ENCODE data around the gene FHOD1. TPM values are rescaled to one million over a fixed set of nuclear protein-coding genes. Genes with fewer than 3 reads are reported as not detected.

FHOD1 gene
- total and polyA plus RNA-seq, 2 donors (not counting 1 experiment from before 2014, with no cell fraction given), result 7.1 to 32.7 TPM

DNA sequence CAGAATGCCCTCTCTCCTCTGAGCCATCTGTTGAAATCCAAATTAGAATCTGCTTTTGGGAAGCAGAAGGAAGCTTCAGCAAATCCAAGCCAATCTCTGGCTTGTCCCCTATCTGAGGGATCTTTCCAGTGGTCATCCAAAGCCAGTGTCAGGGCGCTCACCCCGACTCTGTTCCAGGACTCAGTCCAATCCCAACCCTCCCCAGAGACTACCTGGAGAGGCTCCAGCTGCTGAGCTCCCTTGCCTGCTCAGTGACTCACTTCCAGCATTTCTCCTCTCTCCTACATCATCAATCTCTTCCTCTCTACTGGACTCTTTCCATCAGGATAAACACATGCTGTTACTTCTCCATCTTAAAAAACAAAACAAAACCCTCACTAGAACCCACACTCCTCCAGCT, 65.9 kb downstream of the FHOD1 start:
- Histone ChIP-seq H3K79me2 (ENCODE audit: control insufficient read depth, insufficient read depth, low read length) (peaks cover 9% of the 10 kb centered on the region), H3K9ac (ENCODE audit: insufficient read depth, low read length) (no peak overlapping the region), H4K20me1 (ENCODE audit: control insufficient read depth, extremely low read depth, insufficient read depth, low read length) (no peaks in the 10 kb centered on the region), H3K9me3 (ENCODE audit: control insufficient read depth, insufficient read depth, low read depth, low read length) (no peaks in the 10 kb centered on the region), H3K27me3 (ENCODE audit: control insufficient read depth, insufficient read depth, low read length) (no peaks in the 10 kb centered on the region), H2AFZ (ENCODE audit: low read length) (no peak overlapping the region), H3K4me2 (ENCODE audit: extremely low read depth, insufficient read depth, low read length) (peak overlapping the region; percentile 72), H3K4me1 (ENCODE audit: control insufficient read depth, extremely low read depth, insufficient read depth, low read length) (peaks cover 20% of the 10 kb centered on the region), H3K4me3 (replicated peaks in 1 of 4; ENCODE audit: control extremely low read depth in 1 of 4, insufficient read depth in 1 of 4, low read depth in 3 of 4, low read length in 4 of 4) (peak overlapping the region in 2 of 4 experiments; percentile 42 to 46), H3K36me3 (ENCODE audit: control insufficient read depth, insufficient read depth, low read length) (peaks cover 6% of the 10 kb centered on the region), H3K27ac (ENCODE audit: insufficient read depth, low read length) (peak overlapping the region; percentile 36)
- DNase-seq (ENCODE audit: low read depth in 2 of 2), result peak; percentile 84 to 95
- no peak for TF ChIP-seq EZH2 (IDR thresholded peaks at IDR 0.05; ENCODE audit: low read length, missing control alignments)
- TF ChIP-seq, protein P1, sequence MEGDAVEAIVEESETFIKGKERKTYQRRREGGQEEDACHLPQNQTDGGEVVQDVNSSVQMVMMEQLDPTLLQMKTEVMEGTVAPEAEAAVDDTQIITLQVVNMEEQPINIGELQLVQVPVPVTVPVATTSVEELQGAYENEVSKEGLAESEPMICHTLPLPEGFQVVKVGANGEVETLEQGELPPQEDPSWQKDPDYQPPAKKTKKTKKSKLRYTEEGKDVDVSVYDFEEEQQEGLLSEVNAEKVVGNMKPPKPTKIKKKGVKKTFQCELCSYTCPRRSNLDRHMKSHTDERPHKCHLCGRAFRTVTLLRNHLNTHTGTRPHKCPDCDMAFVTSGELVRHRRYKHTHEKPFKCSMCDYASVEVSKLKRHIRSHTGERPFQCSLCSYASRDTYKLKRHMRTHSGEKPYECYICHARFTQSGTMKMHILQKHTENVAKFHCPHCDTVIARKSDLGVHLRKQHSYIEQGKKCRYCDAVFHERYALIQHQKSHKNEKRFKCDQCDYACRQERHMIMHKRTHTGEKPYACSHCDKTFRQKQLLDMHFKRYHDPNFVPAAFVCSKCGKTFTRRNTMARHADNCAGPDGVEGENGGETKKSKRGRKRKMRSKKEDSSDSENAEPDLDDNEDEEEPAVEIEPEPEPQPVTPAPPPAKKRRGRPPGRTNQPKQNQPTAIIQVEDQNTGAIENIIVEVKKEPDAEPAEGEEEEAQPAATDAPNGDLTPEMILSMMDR (conservative IDR thresholded peaks at IDR 0.05 in 1 of 2, IDR thresholded peaks at IDR 0.05 in 1 of 2; ENCODE audit: low read depth in 1 of 2, low read length in 2 of 2), result no peak

DNA sequence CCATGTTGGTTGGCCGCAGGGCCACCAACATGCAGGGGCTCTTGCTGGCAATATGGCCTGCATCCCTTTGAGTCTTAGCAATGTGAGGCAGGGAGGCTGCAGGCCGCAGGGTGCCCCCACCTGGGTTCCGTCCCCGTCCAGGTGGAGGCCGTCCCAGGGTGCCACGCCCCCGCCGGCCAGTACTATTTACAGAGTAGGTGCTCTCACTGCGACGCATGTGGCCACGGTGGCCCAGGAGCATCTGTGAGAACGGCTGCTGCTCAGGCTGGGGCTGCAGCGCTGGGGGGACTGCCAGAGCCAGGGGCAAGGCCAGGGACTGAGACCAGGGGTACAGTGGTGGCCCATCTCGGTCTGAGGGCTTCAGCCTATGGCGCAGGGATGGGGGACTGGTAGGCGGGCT, 67.1 kb downstream of the FHOD1 start:
- no peaks in the 10 kb centered on the region for H3K9me3 ChIP-seq (ENCODE audit: control insufficient read depth, insufficient read depth, low read depth, low read length)
- TF ChIP-seq, protein P1 (conservative IDR thresholded peaks at IDR 0.05 in 1 of 2, IDR thresholded peaks at IDR 0.05 in 1 of 2; ENCODE audit: low read depth in 1 of 2, low read length in 2 of 2), result no peak
- TF ChIP-seq EZH2 (IDR thresholded peaks at IDR 0.05; ENCODE audit: low read length, missing control alignments), result no peak
- H3K79me2 ChIP-seq (ENCODE audit: control insufficient read depth, insufficient read depth, low read length), result peaks cover 9% of the 10 kb centered on the region

DNA sequence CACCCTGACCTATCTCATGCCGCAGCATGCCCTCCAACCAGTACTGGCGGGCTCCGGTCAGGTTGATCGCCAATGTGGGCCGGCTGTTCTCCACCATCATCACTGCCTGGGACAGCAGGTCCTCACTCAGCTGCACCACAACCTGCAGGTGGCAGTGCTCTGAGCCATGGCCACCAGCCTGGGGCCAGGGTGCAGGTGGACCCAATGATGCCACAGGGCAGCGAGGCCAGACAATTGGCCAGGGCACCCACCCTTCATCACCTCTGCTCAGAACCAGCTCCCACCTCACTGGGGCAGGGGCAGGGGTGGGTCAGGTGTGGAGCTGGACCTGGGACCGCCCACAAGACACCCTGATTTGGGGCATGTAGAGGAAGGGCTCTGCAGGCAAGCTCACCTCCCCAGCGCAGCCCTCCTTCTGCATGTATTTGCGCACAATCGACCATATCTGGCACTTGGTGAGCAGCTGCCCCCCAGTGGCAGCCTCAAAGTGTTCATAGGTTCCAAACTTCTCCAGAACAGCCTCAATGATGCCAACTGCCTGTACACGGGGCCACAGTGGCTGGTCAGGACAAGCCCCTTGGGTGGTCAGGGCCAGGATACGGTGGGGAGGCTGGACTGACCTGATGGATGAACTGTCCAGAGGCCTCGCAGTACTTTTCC, 67.7 kb downstream of the FHOD1 start:
- Histone ChIP-seq H3K27me3 (ENCODE audit: control insufficient read depth, insufficient read depth, low read length) (no peaks in the 10 kb centered on the region), H3K4me2 (ENCODE audit: extremely low read depth, insufficient read depth, low read length) (no peak overlapping the region), H3K4me1 (ENCODE audit: control insufficient read depth, extremely low read depth, insufficient read depth, low read length) (peaks cover 15% of the 10 kb centered on the region), H3K4me3 (replicated peaks in 1 of 4; ENCODE audit: control extremely low read depth in 1 of 4, insufficient read depth in 1 of 4, low read depth in 3 of 4, low read length in 4 of 4) (no peak overlapping the region), H3K27ac (ENCODE audit: insufficient read depth, low read length) (no peak overlapping the region), H3K36me3 (ENCODE audit: control insufficient read depth, insufficient read depth, low read length) (peaks cover 10% of the 10 kb centered on the region), H3K79me2 (ENCODE audit: control insufficient read depth, insufficient read depth, low read length) (peaks cover 9% of the 10 kb centered on the region), H3K9me3 (ENCODE audit: control insufficient read depth, insufficient read depth, low read depth, low read length) (no peaks in the 10 kb centered on the region), H3K9ac (ENCODE audit: insufficient read depth, low read length) (no peak overlapping the region), H2AFZ (ENCODE audit: low read length) (no peak overlapping the region), H4K20me1 (ENCODE audit: control insufficient read depth, extremely low read depth, insufficient read depth, low read length) (no peaks in the 10 kb centered on the region)
- no peak for DNase-seq (ENCODE audit: low read depth in 2 of 2)
- no peak for TF ChIP-seq EZH2 (IDR thresholded peaks at IDR 0.05; ENCODE audit: low read length, missing control alignments)
- TF ChIP-seq, protein P1 (conservative IDR thresholded peaks at IDR 0.05 in 1 of 2, IDR thresholded peaks at IDR 0.05 in 1 of 2; ENCODE audit: low read depth in 1 of 2, low read length in 2 of 2), result peak; percentile 3 to 10

More for the DNA sequence above, 67.1 kb downstream of the FHOD1 start:
- Histone ChIP-seq H3K9ac (ENCODE audit: insufficient read depth, low read length) (no peak overlapping the region), H3K27me3 (ENCODE audit: control insufficient read depth, insufficient read depth, low read length) (no peaks in the 10 kb centered on the region), H2AFZ (ENCODE audit: low read length) (no peak overlapping the region), H4K20me1 (ENCODE audit: control insufficient read depth, extremely low read depth, insufficient read depth, low read length) (no peaks in the 10 kb centered on the region), H3K4me2 (ENCODE audit: extremely low read depth, insufficient read depth, low read length) (no peak overlapping the region), H3K4me3 (replicated peaks in 1 of 4; ENCODE audit: control extremely low read depth in 1 of 4, insufficient read depth in 1 of 4, low read depth in 3 of 4, low read length in 4 of 4) (no peak overlapping the region), H3K27ac (ENCODE audit: insufficient read depth, low read length) (no peak overlapping the region), H3K4me1 (ENCODE audit: control insufficient read depth, extremely low read depth, insufficient read depth, low read length) (peaks cover 18% of the 10 kb centered on the region), H3K36me3 (ENCODE audit: control insufficient read depth, insufficient read depth, low read length) (peaks cover 8% of the 10 kb centered on the region)
- no peak for DNase-seq (ENCODE audit: low read depth in 2 of 2)

Other genes starting within 250 kb of the FHOD1 start
- gene CBFB, start 218.3 kb downstream of the FHOD1 start, total RNA-seq, result 51.7 and 63.7 TPM in 2 replicates
- gene CBFB, start 218.3 kb downstream of the FHOD1 start, polyA plus RNA-seq, result 64.1 and 100 TPM in 2 replicates
- gene PHAF1, start 137.5 kb downstream of the FHOD1 start, total RNA-seq, result 15.2 and 18.3 TPM in 2 replicates
- gene PHAF1, start 137.5 kb downstream of the FHOD1 start, polyA plus RNA-seq, result 21.5 and 23.0 TPM in 2 replicates
- gene B3GNT9, start 96.5 kb downstream of the FHOD1 start, total RNA-seq, result 29.3 and 34.7 TPM in 2 replicates
- 23.2 and 29.6 TPM in 2 replicates for gene B3GNT9, start 96.5 kb downstream of the FHOD1 start, polyA plus RNA-seq
- gene TRADD, start 87.6 kb downstream of the FHOD1 start, total RNA-seq, result 18.0 and 20.8 TPM in 2 replicates
- gene TRADD, start 87.6 kb downstream of the FHOD1 start, polyA plus RNA-seq, result 5.8 and 7.6 TPM in 2 replicates
- 9.8 and 10.4 TPM in 2 replicates for gene FBXL8, start 87.5 kb downstream of the FHOD1 start, total RNA-seq
- gene FBXL8, start 87.5 kb downstream of the FHOD1 start, polyA plus RNA-seq, result 2.4 and 4.0 TPM in 2 replicates
- gene HSF4, start 82.7 kb downstream of the FHOD1 start, total RNA-seq, result 25.8 and 31.3 TPM in 2 replicates
- 1.9 and 6.4 TPM in 2 replicates for gene HSF4, start 82.7 kb downstream of the FHOD1 start, polyA plus RNA-seq
- gene NOL3, start 76.9 kb downstream of the FHOD1 start, total RNA-seq, result 12.8 and 23.3 TPM in 2 replicates
- 6.2 and 8.0 TPM in 2 replicates for gene NOL3, start 76.9 kb downstream of the FHOD1 start, polyA plus RNA-seq
- 21.8 and 28.4 TPM in 2 replicates for gene MATCAP1, start 63.5 kb downstream of the FHOD1 start, total RNA-seq
- 12.7 and 16.6 TPM in 2 replicates for gene MATCAP1, start 63.5 kb downstream of the FHOD1 start, polyA plus RNA-seq
- 0.26 and 0.33 TPM in 2 replicates for gene EXOC3L1, start 57.3 kb downstream of the FHOD1 start, total RNA-seq
- gene EXOC3L1, start 57.3 kb downstream of the FHOD1 start, polyA plus RNA-seq, result 0.09 TPM in 1 of 2 replicates, not detected in the other
- 42.4 and 48.3 TPM in 2 replicates for gene E2F4, start 55.3 kb downstream of the FHOD1 start, total RNA-seq
- 59.9 and 70.4 TPM in 2 replicates for gene E2F4, start 55.3 kb downstream of the FHOD1 start, polyA plus RNA-seq
- 0.26 and 0.33 TPM in 2 replicates for gene ELMO3, start 48.4 kb downstream of the FHOD1 start, total RNA-seq
- 0.36 and 0.42 TPM in 2 replicates for gene ELMO3, start 48.4 kb downstream of the FHOD1 start, polyA plus RNA-seq
- gene TMEM208, start 20.4 kb downstream of the FHOD1 start, total RNA-seq, result 25.7 and 26.3 TPM in 2 replicates
- 43.2 and 53.5 TPM in 2 replicates for gene TMEM208, start 20.4 kb downstream of the FHOD1 start, polyA plus RNA-seq
- 1.0 and 2.3 TPM in 2 replicates for gene SLC9A5, start 1.5 kb upstream of the FHOD1 start, total RNA-seq
- 1.9 and 2.0 TPM in 2 replicates for gene SLC9A5, start 1.5 kb upstream of the FHOD1 start, polyA plus RNA-seq
- gene PLEKHG4, start 32.1 kb upstream of the FHOD1 start, total RNA-seq, result 23.6 and 37.7 TPM in 2 replicates
- 9.9 and 11.5 TPM in 2 replicates for gene PLEKHG4, start 32.1 kb upstream of the FHOD1 start, polyA plus RNA-seq
- gene KCTD19, start 79.3 kb upstream of the FHOD1 start, total RNA-seq, result under 0.01 and 0.17 TPM in 2 replicates
- 0.10 TPM in 1 of 2 replicates, not detected in the other for gene KCTD19, start 79.3 kb upstream of the FHOD1 start, polyA plus RNA-seq
- gene LRRC36, start 79.3 kb upstream of the FHOD1 start, total RNA-seq, result 0.51 and 0.66 TPM in 2 replicates
- gene LRRC36, start 79.3 kb upstream of the FHOD1 start, polyA plus RNA-seq, result 0.06 and 0.38 TPM in 2 replicates
- 1.5 and 3.8 TPM in 2 replicates for gene TPPP3, start 146.0 kb upstream of the FHOD1 start, total RNA-seq
- gene TPPP3, start 146.0 kb upstream of the FHOD1 start, polyA plus RNA-seq, result 2.9 and 6.5 TPM in 2 replicates
- 4.4 and 6.4 TPM in 2 replicates for gene ZDHHC1, start 169.0 kb upstream of the FHOD1 start, total RNA-seq
- 2.3 and 2.7 TPM in 2 replicates for gene ZDHHC1, start 169.0 kb upstream of the FHOD1 start, polyA plus RNA-seq
- under 0.01 TPM in 1 of 2 replicates, not detected in the other for gene HSD11B2, start 183.6 kb upstream of the FHOD1 start, total RNA-seq
- 0.09 and 0.15 TPM in 2 replicates for gene HSD11B2, start 183.6 kb upstream of the FHOD1 start, polyA plus RNA-seq
- 68.1 and 91.2 TPM in 2 replicates for gene ATP6V0D1, start 233.7 kb upstream of the FHOD1 start, total RNA-seq
- 183 and 230 TPM in 2 replicates for gene ATP6V0D1, start 233.7 kb upstream of the FHOD1 start, polyA plus RNA-seq
- not detected in 2 replicates for gene AGRP, start 236.1 kb upstream of the FHOD1 start, total RNA-seq
- gene AGRP, start 236.1 kb upstream of the FHOD1 start, polyA plus RNA-seq, result not detected in 2 replicates